GM21723 (cell line): ENCODE data around the gene LGALS4.
"Not testable (repeated sequence)": the region's sequence is repeated elsewhere in the genome, so short reads cannot be mapped to it uniquely, and the experiment has no call there.

Experiments
- ATAC-seq: cut with Tn5 transposase; IDR thresholded peaks from one replicate; pipeline ENCODE4 v1.9.1; 2021; ENCODE audit warnings: mild to moderate bottlenecking, moderate library complexity; ENCODE audit not compliant: unreplicated experiment

The LGALS4 gene

DNA sequence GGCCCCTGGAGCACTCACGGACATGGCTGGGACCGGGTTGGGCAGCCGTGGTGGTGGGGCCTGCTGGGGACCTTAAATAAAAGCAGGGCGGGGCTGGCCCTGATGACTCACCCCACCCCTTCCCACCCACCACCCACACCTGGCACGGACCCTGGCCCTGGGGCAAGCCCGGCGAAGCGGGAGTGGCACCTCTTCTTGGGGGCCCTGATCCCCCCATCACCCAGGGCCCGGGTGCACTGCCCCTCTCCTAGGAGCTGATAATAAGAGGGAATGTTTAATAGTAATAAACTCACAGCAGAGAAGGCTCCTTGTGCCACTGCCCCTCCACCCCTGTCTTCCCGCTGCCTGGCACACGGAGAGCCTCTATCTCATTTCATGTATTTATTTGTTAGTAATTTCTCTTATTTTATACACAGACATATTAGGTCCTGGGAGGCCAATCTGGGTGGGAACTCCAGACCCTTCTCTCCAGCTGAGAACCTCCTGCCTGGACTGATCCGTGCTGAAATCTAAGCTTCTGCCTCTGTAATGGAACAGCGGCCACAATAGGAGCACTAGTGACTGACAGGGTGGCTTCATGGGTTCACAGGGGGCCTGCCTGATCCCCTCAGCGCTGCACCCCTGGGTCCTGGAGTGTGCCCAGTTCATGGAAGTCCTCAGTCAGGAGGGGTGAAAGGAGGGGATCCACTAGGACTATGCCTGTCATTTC is 39.1 kb downstream of the LGALS4 start, which contains the start of gene LGALS7:
Gene LGALS7, minus strand, starts transcription at position 49 of the 709 bp plus-strand sequence. Its CDS starts 25 bp downstream, at position 24.
- no peak for ATAC-seq

DNA sequence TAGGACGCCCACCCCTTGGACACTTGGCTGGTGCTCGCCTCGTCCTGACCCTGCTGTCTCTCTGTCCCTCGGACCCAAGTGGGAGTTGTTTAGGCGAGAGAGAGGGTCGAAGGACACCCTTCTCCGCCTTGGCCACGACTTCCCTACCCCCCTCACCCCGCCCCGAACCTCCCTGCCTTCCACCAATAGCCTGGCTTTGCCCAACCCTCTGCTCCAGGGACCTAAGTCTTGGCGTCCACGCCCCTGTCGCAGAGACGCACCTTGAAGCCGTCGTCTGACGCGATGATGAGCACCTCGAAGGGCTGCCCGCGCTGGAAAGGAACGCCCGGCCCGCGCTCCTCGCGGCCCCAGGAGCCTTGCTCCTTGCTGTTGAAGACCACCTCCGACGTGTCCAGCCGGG is 41.2 kb downstream of the LGALS4 start:
- ATAC-seq = not testable (repeated sequence)

DNA sequence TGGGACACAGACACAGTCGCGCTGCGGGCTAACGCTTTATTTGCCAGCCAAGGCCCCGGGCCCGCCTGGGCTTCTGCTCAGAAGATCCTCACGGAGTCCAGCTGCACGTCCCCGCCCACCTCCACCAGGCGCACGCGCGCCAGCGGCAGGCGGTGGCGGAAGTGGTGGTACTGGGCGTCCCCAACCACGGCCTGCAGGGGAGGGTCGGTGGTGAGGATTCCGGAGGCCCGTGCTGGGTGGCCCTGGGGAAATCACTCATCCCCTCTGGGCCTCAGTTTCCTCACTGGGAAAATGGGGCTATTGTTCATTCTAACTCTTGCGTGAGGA is 41.8 kb downstream of the LGALS4 start:
- ATAC-seq = peak; percentile 66

GRCh38 chr19:38770228-38770948 is 42.4 kb downstream of the LGALS4 start:
- peak; percentile 25 for ATAC-seq

DNA sequence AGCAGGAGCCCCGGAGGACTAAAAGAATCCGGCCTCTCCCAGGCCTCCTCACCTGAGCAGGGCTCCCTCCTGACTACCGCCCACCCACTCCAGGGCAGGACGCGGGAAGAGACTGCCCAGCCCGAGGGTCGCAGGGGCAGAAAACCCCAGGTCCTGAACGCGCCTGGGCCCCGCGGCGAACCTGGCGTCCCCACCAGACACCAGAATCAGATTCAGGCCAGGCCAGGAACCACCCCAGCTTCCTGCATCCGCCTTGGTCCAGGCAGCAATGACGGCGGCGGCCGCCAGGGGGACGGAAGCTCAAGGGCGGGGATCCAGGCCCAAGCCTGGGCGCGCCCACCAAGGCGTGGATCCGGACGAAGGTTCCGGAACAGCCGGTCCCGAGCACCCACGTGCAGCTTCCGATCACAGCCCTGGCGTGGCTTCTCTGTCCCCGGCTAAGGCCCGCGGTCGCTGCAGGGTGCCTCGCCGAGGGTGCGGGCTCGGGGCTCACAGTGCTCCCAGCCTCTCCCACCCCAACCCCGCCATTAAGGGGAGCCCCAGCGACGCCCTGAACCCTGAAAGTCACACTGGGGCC is 43.0 kb downstream of the LGALS4 start:
- peak; percentile 65 for ATAC-seq

GRCh38 chr19:38766276-38767047 is 46.3 kb downstream of the LGALS4 start:
- no peak for ATAC-seq

- no peak for ATAC-seq
Observed at GRCh38 chr19:38765214-38765613, 47.5 kb downstream of the LGALS4 start.

GRCh38 chr19:38763795-38764220 is 48.9 kb downstream of the LGALS4 start:
- ATAC-seq = no peak

- not testable (repeated sequence) for ATAC-seq
Observed at GRCh38 chr19:38761884-38762389, 50.8 kb downstream of the LGALS4 start.

DNA sequence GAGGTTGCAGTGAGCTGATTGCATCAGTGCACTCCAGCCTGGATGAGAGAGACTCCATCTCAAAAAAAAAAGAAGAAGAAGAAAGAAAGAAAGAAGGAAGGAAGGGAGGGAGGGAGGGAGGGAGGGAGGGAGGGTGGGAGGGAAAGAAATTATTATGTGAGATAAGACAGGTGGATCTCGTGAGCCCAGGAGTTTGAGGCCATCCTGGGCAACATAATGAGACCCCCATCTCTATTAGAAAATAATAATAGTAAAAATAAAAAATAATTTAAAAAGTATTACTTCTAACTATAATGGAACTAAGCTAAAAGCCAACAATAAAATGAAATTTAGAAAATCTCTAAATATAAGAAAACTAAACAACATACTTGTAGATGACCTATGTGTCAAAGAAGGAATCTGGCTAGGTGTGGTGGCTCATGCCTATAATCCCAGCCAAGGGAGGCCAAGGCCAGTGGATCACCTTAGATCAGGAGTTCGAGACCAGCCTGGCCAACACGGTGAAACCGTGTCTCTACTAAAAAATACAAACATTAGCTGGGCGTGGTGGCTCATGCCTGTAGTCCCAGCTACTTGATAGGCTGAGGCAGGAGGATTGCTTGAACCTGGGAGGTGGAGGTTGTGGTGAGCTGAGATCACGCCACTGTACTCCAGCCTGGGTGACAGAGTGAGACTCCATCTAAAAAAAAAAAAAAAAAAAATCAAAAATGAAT is 51.8 kb downstream of the LGALS4 start:
- ATAC-seq = not testable (repeated sequence)

DNA sequence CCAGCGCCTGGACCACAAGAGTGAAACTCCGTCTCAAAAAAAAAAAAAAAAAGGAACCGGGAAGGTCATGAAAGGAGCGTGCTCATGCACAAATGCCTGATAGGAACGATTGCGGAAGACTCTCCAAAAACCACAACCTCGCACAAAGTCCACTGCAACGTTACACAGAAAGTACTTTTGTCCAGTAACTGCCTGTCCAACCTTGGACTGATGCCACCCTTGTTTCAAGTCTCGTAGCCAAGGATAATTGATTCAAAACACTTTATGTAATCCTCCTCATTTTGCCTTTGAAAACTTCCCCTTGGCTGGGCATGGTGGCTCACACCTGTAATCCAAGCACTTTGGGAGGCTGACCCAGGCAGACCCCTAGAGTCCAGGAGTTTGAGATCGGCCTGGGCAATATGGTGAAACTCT is 53.1 kb downstream of the LGALS4 start:
- ATAC-seq = no peak

DNA sequence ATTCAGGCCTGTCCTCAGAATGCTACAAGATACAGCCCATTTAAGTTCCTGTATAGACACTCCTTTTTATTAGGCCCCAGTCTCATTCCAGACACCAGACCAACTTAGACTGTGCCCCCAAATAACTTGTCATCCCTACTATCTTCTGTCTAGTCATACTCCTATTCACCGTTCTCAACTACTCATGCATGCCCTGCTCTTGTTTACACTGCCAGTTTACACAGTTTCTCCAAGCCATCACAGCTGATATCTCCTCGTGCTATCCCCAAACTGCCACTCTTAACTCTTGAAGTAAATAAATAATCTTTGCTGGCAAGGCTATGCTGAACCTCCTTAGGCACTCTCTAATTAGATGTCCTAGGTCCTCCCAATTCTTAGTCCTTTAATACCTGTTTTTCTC is 58.5 kb downstream of the LGALS4 start:
- not testable (repeated sequence) for ATAC-seq

DNA sequence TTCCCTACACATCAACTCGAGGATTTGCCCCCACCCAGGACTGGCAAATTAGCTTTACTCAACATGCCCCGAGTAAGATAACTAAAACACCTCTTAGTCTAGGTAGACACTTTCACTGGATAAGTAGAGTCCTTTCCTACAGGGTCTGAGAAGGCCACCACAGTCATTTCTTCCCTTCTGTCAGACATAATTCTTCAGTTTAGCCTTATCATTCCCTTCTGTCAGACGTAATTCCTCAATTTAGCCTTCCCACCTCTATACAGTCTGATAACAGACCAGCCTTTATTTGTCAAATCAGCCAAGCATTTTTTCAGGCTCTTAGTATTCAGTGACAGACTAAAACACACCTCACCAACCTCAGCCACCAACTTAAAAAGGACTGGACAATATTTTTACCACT is 59.0 kb downstream of the LGALS4 start:
- not testable (repeated sequence) for ATAC-seq
